ENCODE measurements around the gene MBD3L2B. TPM values are rescaled to one million over a fixed set of nuclear protein-coding genes. Genes with fewer than 3 reads are reported as not detected.

MBD3L2B gene
- total and polyA plus RNA-seq, 3 donors from 2014 or later = not detected

- no peak for TF ChIP-seq CTCF (IDR thresholded peaks at IDR 0.05)
- no peak for TF ChIP-seq POLR2A (IDR thresholded peaks at IDR 0.05)
- Histone ChIP-seq H3K4me1 (no peaks in the 10 kb centered on the region), H3K9me3 (no peaks in the 10 kb centered on the region), H3K27ac (no peak overlapping the region), H3K4me3 (no peak overlapping the region), H3K27me3 (no peaks in the 10 kb centered on the region), H3K36me3 (ENCODE audit: low read depth, missing control alignments) (no peaks in the 10 kb centered on the region)
- no peak for DNase-seq
- WGBS, 2 donors = 94 to 95% methylated on average over 5 of the region's 5 CpGs
- intact Hi-C loops (cut with DNase I; ENCODE audit: low total_unique reads) = no loop called here
Observed at GRCh38 chr19:6976197-6976596, 45.0 kb downstream of the MBD3L2B start.

DNA sequence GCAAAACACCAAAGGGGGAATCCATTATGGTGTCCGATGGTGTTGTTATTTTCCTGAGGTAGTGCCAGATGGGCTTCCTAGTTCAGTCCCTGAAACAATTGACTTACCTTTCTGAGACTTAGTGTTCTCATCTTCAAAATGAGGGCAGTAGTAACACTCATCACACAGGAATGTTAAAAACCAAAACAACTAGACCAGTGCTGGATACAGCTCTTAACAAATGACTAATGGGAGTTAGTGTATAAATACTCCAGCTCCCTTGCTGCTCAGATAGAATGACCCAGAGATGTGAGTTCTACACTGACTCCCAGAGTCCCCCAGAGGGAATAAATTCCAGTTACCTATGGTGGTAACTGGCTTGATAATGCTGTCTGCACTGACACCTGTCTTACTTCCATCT is 49.9 kb downstream of the MBD3L2B start:
- H3K4me1 ChIP-seq = no peaks in the 10 kb centered on the region
- no peak for DNase-seq
- no peak for TF ChIP-seq CTCF (IDR thresholded peaks at IDR 0.05)
- no peak for TF ChIP-seq POLR2A (IDR thresholded peaks at IDR 0.05)
- intact Hi-C loops (cut with DNase I; ENCODE audit: low total_unique reads) = no loop called here
- WGBS, 2 donors = 92 to 100% methylated on average over 1 of the region's 1 CpG
- H3K4me3 ChIP-seq = no peak overlapping the region
- H3K27me3 ChIP-seq = no peaks in the 10 kb centered on the region
- no peak overlapping the region for H3K27ac ChIP-seq
- no peaks in the 10 kb centered on the region for H3K36me3 ChIP-seq (ENCODE audit: low read depth, missing control alignments)
- no peaks in the 10 kb centered on the region for H3K9me3 ChIP-seq

DNA sequence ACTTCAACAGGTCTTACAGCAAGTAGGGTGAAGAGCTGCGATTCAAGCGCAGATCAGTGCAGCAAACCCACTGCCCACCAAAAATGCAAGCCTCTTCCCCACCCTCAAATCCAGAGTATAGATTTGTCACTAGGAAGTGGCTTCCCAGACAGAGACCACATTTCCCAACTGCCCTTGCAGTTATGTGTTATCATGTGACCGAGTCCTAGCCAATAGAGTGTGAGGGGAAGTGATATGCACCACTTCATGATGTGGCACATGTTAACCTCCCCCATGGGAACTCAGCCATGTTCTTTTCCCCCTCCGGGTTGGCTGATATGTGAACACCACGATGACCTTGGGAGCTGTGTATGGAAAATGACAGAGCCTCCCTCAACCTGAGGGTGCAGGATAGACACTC is 50.8 kb downstream of the MBD3L2B start:
- DNase-seq = no peak
- Histone ChIP-seq H3K4me1 (no peaks in the 10 kb centered on the region), H3K27ac (no peak overlapping the region), H3K4me3 (no peak overlapping the region), H3K36me3 (ENCODE audit: low read depth, missing control alignments) (no peaks in the 10 kb centered on the region), H3K9me3 (no peaks in the 10 kb centered on the region), H3K27me3 (no peaks in the 10 kb centered on the region)
- TF ChIP-seq CTCF (IDR thresholded peaks at IDR 0.05) (no peak), POLR2A (IDR thresholded peaks at IDR 0.05) (no peak)
- 70 to 84% methylated on average over 5 of the region's 5 CpGs for WGBS, 2 donors
- intact Hi-C loops (cut with DNase I; ENCODE audit: low total_unique reads) = no loop called here

GRCh38 chr19:6970021-6970420 is 51.2 kb downstream of the MBD3L2B start:
- intact Hi-C loops (cut with DNase I; ENCODE audit: low total_unique reads) = no loop called here
- no peak overlapping the region for H3K27ac ChIP-seq
- no peaks in the 10 kb centered on the region for H3K4me1 ChIP-seq
- WGBS, 2 donors = 53 to 54% methylated on average over 2 of the region's 2 CpGs
- no peaks in the 10 kb centered on the region for H3K9me3 ChIP-seq
- H3K27me3 ChIP-seq = no peaks in the 10 kb centered on the region
- H3K4me3 ChIP-seq = no peak overlapping the region
- no peak for DNase-seq
- no peak for TF ChIP-seq POLR2A (IDR thresholded peaks at IDR 0.05)
- no peaks in the 10 kb centered on the region for H3K36me3 ChIP-seq (ENCODE audit: low read depth, missing control alignments)

DNA sequence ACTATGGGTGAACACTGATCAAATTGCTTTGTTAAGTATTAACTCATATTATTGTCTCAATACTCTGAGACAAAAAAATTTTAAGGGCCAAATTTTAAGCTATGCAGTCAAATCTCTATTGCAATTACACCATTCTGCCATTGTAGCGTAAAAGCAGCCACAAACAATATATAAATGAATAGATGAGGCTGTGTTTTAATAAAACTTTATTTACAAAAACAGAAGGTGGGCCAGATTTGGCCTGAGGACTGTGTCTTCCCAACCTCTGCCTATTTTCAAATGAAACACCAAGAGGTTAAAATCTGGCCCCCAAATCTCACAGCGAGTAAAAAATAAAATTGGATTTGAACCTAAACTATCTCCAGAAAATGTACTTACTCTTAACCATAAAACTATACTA is 51.7 kb downstream of the MBD3L2B start:
- Histone ChIP-seq H3K36me3 (ENCODE audit: low read depth, missing control alignments) (no peaks in the 10 kb centered on the region), H3K27me3 (no peaks in the 10 kb centered on the region), H3K4me1 (no peaks in the 10 kb centered on the region), H3K27ac (no peak overlapping the region), H3K4me3 (no peak overlapping the region), H3K9me3 (no peaks in the 10 kb centered on the region)
- intact Hi-C loops (cut with DNase I; ENCODE audit: low total_unique reads) = no loop called here
- WGBS, 2 donors = 77 to 84% methylated on average over 2 of the region's 2 CpGs
- no peak for DNase-seq
- TF ChIP-seq POLR2A (IDR thresholded peaks at IDR 0.05) (no peak), CTCF (IDR thresholded peaks at IDR 0.05) (no peak)

Other genes with a start within 250 kb of the MBD3L2B start
- gene VAV1, start 248.7 kb downstream of the MBD3L2B start, total RNA-seq = 1 to 10 TPM; 1.1 to 4.5 TPM
- gene VAV1, start 248.7 kb downstream of the MBD3L2B start, polyA plus RNA-seq (ENCODE audit: insufficient read depth, low read depth, low replicate concordance) = 8.9 TPM
- 1 to 10 TPM; 1.4 to 5.0 TPM for gene ADGRE1, start 133.9 kb downstream of the MBD3L2B start, total RNA-seq
- gene ADGRE1, start 133.9 kb downstream of the MBD3L2B start, polyA plus RNA-seq (ENCODE audit: insufficient read depth, low read depth, low replicate concordance) = 1.5 TPM
- not detected for gene MBD3L5, start 9.1 kb upstream of the MBD3L2B start, total RNA-seq
- not detected for gene MBD3L5, start 9.1 kb upstream of the MBD3L2B start, polyA plus RNA-seq (ENCODE audit: insufficient read depth, low read depth, low replicate concordance)
- gene MBD3L4, start 18.7 kb upstream of the MBD3L2B start, total RNA-seq = not detected
- gene MBD3L4, start 18.7 kb upstream of the MBD3L2B start, polyA plus RNA-seq (ENCODE audit: insufficient read depth, low read depth, low replicate concordance) = not detected
- not detected for gene MBD3L2, start 27.9 kb upstream of the MBD3L2B start, total RNA-seq
- gene MBD3L2, start 27.9 kb upstream of the MBD3L2B start, polyA plus RNA-seq (ENCODE audit: insufficient read depth, low read depth, low replicate concordance) = not detected
- gene MBD3L3, start 37.2 kb upstream of the MBD3L2B start, total RNA-seq = 1 to 10 TPM; 2.2 to 2.6 TPM
- not detected for gene MBD3L3, start 37.2 kb upstream of the MBD3L2B start, polyA plus RNA-seq (ENCODE audit: insufficient read depth, low read depth, low replicate concordance)
- gene ZNF557, start 48.3 kb upstream of the MBD3L2B start, total RNA-seq = 10 to 100 TPM; 20.8 to 21.0 TPM
- 5.6 TPM for gene ZNF557, start 48.3 kb upstream of the MBD3L2B start, polyA plus RNA-seq (ENCODE audit: insufficient read depth, low read depth, low replicate concordance)